Osteoblast (primary cell): ENCODE results near the gene B3GALT5. TPM values are rescaled to one million over a fixed set of nuclear protein-coding genes. Genes with fewer than 3 reads are reported as not detected.

Experiments
- DNase-seq: peaks from one replicate; pipeline ENCODE4 v3.0.0; 2011; ENCODE audit warnings: low spot score, mixed read lengths; ENCODE audit not compliant: insufficient read length; ENCODE audit errors: missing footprints
- H2AFZ ChIP-seq: 2 replicates; pipeline ENCODE4 v1.6.0; 2011; ENCODE audit warnings: mild to moderate bottlenecking, low read length
- H3K27ac ChIP-seq: 2 replicates; pipeline ENCODE4 v1.5.1; 2011; ENCODE audit warnings: mild to moderate bottlenecking, low read depth, low read length, moderate library complexity
- H3K27me3 ChIP-seq: 2 replicates; pipeline ENCODE4 v1.6.0; 2012; ENCODE audit warnings: mild to moderate bottlenecking, control low read depth, inconsistent platforms, low read length, moderate library complexity; ENCODE audit not compliant: insufficient read depth
- H3K36me3 ChIP-seq: 2 replicates; pipeline ENCODE4 v1.5.1; 2011; ENCODE audit warnings: mild to moderate bottlenecking, low read length, control low read depth, moderate library complexity; ENCODE audit not compliant: insufficient read depth
- H3K4me1 ChIP-seq: 2 replicates; pipeline ENCODE4 v1.5.1; 2011; ENCODE audit warnings: mild to moderate bottlenecking, low read length, control low read depth, moderate library complexity; ENCODE audit not compliant: insufficient read depth
- H3K4me2 ChIP-seq: 2 replicates; pipeline ENCODE4 v1.6.0; 2011; ENCODE audit warnings: mild to moderate bottlenecking, low read length; ENCODE audit not compliant: insufficient read depth
- H3K4me3 ChIP-seq: fragments of 200-600 bp; sonication (generic); 3 replicates; pipeline ENCODE4 v1.5.1; 2012; ENCODE audit warnings: mild to moderate bottlenecking, low read length, inconsistent platforms; ENCODE audit not compliant: insufficient read depth
- H3K79me2 ChIP-seq: 2 replicates; pipeline ENCODE4 v1.6.0; 2012; ENCODE audit warnings: mild to moderate bottlenecking, low read length, control low read depth, inconsistent platforms; ENCODE audit not compliant: insufficient read depth
- H3K9me3 ChIP-seq: 2 replicates; pipeline ENCODE4 v1.5.1; 2011; ENCODE audit warnings: low read depth, low read length, control low read depth
- H4K20me1 ChIP-seq: 2 replicates; pipeline ENCODE4 v1.6.0; 2012; ENCODE audit warnings: mild to moderate bottlenecking, low read length, control low read depth; ENCODE audit not compliant: insufficient read depth
- CTCF ChIP-seq: IDR thresholded peaks from 2 replicates; pipeline ENCODE4 v1.5.1; 2011; ENCODE audit warnings: mild to moderate bottlenecking, low read depth, low read length, moderate library complexity; ENCODE audit errors: extremely low read depth
- total RNA-seq: library from RNA; depleted of rRNA; stranded (reverse); fragments of >200 nt; gene quantifications from 2 replicates; pipeline ENCODE4 v1.2.3, GENCODE V29; 2012

The B3GALT5 gene
- total RNA-seq, 1 donor = under 0.01 TPM

- no peak for TF ChIP-seq CTCF
- Histone ChIP-seq H3K79me2 (no peaks in the 10 kb centered on the region), H2AFZ (no peak overlapping the region), H3K4me3 (no peak overlapping the region), H4K20me1 (no peaks in the 10 kb centered on the region), H3K4me2 (no peak overlapping the region), H3K27me3 (no peaks in the 10 kb centered on the region), H3K9me3 (no peaks in the 10 kb centered on the region), H3K27ac (no peak overlapping the region), H3K36me3 (no peaks in the 10 kb centered on the region), H3K4me1 (no peaks in the 10 kb centered on the region)
- DNase-seq = no peak
Measured at GRCh38 chr21:39599191-39599970, 13.4 kb upstream of the B3GALT5 start.

- peak; percentile 72 for DNase-seq
- Histone ChIP-seq H3K4me2 (peak overlapping the region; percentile 71), H3K9me3 (no peaks in the 10 kb centered on the region), H3K4me1 (no peaks in the 10 kb centered on the region), H4K20me1 (no peaks in the 10 kb centered on the region), H2AFZ (peak overlapping the region; percentile 68), H3K79me2 (no peaks in the 10 kb centered on the region), H3K36me3 (no peaks in the 10 kb centered on the region), H3K4me3 (no peak overlapping the region), H3K27ac (no peak overlapping the region), H3K27me3 (no peaks in the 10 kb centered on the region)
- no peak for TF ChIP-seq CTCF
Measured at GRCh38 chr21:39601187-39601928, 11.4 kb upstream of the B3GALT5 start.

DNA sequence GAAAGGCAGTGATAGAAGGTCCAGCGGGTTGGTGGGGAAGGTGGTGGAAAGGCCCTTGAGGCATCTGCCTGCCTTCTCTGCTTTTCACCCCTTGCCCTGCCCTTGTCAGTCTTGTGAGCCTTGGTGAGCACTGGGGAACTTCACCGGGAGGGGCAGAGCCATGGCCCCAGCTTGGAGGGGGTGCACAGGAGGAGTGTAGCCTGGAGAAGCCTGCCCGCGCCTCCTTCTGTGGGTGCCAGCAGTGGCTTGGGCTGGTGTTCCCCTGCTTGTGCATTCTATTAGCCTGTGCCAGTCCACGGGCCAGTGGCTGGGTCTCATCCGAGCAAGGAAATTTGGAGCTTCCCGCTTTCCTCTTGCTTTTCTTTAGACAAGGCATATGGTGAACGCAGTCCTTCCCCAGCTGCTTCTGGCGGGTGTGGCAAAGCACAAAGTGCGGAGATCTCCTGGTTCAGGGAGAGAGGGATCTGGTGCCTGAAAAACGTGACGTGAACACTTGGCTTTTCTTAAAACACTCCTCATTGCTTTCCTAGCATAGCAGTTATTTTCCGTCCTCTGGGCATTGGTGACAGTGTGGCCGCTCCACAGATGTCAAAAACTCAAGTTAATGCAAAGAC is 10.6 kb upstream of the B3GALT5 start:
- no peak for TF ChIP-seq CTCF
- H3K79me2 ChIP-seq = no peaks in the 10 kb centered on the region
- no peaks in the 10 kb centered on the region for H4K20me1 ChIP-seq
- H3K36me3 ChIP-seq = no peaks in the 10 kb centered on the region
- peak overlapping the region; percentile 71 for H3K4me2 ChIP-seq
- no peak overlapping the region for H3K27ac ChIP-seq
- H3K4me1 ChIP-seq = no peaks in the 10 kb centered on the region
- DNase-seq = no peak
- H3K9me3 ChIP-seq = no peaks in the 10 kb centered on the region
- no peak overlapping the region for H3K4me3 ChIP-seq
- no peaks in the 10 kb centered on the region for H3K27me3 ChIP-seq
- H2AFZ ChIP-seq = no peak overlapping the region

- H3K27me3 ChIP-seq = peaks cover under 1% of the 10 kb centered on the region
Measured at GRCh38 chr21:39602793-39603192, 9.9 kb upstream of the B3GALT5 start.

More at GRCh38 chr21:39602793-39603192, 9.9 kb upstream of the B3GALT5 start:
- Histone ChIP-seq H3K36me3 (no peaks in the 10 kb centered on the region), H2AFZ (no peak overlapping the region), H3K27ac (no peak overlapping the region), H3K4me1 (no peaks in the 10 kb centered on the region), H3K9me3 (no peaks in the 10 kb centered on the region), H4K20me1 (no peaks in the 10 kb centered on the region), H3K4me3 (no peak overlapping the region), H3K79me2 (no peaks in the 10 kb centered on the region), H3K4me2 (no peak overlapping the region)
- no peak for TF ChIP-seq CTCF
- no peak for DNase-seq
